Uterus (tissue), 4 donors: Measurements from ENCODE around the gene SMAD6. TPM values are rescaled to one million over a fixed set of nuclear protein-coding genes. Genes with fewer than 3 reads are reported as not detected.

ENCODE experiments used
- DNase-seq, 2 donors: peaks; one replicate each; pipeline ENCODE4 v3.0.0-alpha.2; 2019 to 2020
- H3K27ac ChIP-seq, 2 donors: fragments of 200-600 bp; sonication (generic); 1 replicate in 1 of 2; 2 replicates in 1 of 2; pipeline ENCODE4 v1.5.1; 2016 to 2018
- H3K27me3 ChIP-seq, 2 donors: fragments of 200-600 bp; sonication (generic); one replicate each; pipeline ENCODE4 v1.5.1; 2018 to 2019; ENCODE audit warnings: control low read depth in 1 of 2
- H3K36me3 ChIP-seq, 2 donors: fragments of 200-600 bp; sonication (generic); one replicate each; pipeline ENCODE4 v1.5.1; 2019; ENCODE audit warnings: control low read depth in 1 of 2
- H3K4me1 ChIP-seq, 2 donors: fragments of 200-600 bp; sonication (generic); one replicate each; pipeline ENCODE4 v1.5.1; 2018 to 2019; ENCODE audit warnings: control low read depth in 1 of 2
- H3K4me3 ChIP-seq, 2 donors: fragments of 200-600 bp; sonication (generic); 1 replicate in 1 of 2; 2 replicates in 1 of 2; pipeline ENCODE4 v1.5.1; 2018 to 2019; ENCODE audit warnings: mild to moderate bottlenecking in 1 of 2
- H3K9me3 ChIP-seq, 2 donors: fragments of 200-600 bp; sonication (generic); one replicate each; pipeline ENCODE4 v1.5.1; 2019; ENCODE audit warnings: control low read depth in 1 of 2
- CTCF ChIP-seq, 4 experiments: fragments of 200-600 bp in 2 of 4; fragments of 450-650 bp in 2 of 4; sonication (generic) in 2 of 4; IDR thresholded peaks; one replicate each; pipeline ENCODE4 v1.5.1; 2016 to 2019; ENCODE audit warnings: antibody characterized with exemption in 4 of 4, mild to moderate bottlenecking in 2 of 4, moderate library complexity in 1 of 4
- POLR2A ChIP-seq, 2 donors: fragments of 450-650 bp; IDR thresholded peaks; one replicate each; pipeline ENCODE4 v1.6.1; 2016; ENCODE audit warnings: antibody characterized with exemption in 2 of 2, mild to moderate bottlenecking in 1 of 2, moderate library complexity in 1 of 2
- intact Hi-C: fragments of 100-400 bp; cut with DNase I; formaldehyde crosslinking; loops from one replicate; pipeline ENCODE4 v1.15.1; 2023; ENCODE audit warnings: low total_unique reads
- total RNA-seq, 4 donors: library from RNA; depleted of rRNA in 3 of 4; stranded (reverse); fragments of >200 nt in 3 of 4; gene quantifications; one replicate each; pipeline versions ENCODE4 v1.1.0 to v1.2.4, GENCODE V29; 2014 to 2023
- donor health status: DM: yes; HTN: yes; CAD: no.

Gene SMAD6
- total RNA-seq, 4 donors from 2014 or later, result 9.4 to 30.1 (median 19.1) TPM

GRCh38 chr15:66765478-66766281 is 63.6 kb downstream of the SMAD6 start:
- H3K9me3 ChIP-seq, result no peaks in the 10 kb centered on the region
- peak overlapping the region; percentile 44 to 67 for H3K27ac ChIP-seq
- intact Hi-C loops, result no loop called here
- DNase-seq, result no peak
- no peaks in the 10 kb centered on the region for H3K27me3 ChIP-seq
- peaks cover 0 to 25% of the 10 kb centered on the region in 2 donors for H3K4me1 ChIP-seq
- no peak for TF ChIP-seq POLR2A (IDR thresholded peaks at IDR 0.05)
- no peak overlapping the region for H3K4me3 ChIP-seq
- no peaks in the 10 kb centered on the region for H3K36me3 ChIP-seq

GRCh38 chr15:66766282-66767230 is 64.5 kb downstream of the SMAD6 start:
- H3K27ac ChIP-seq, result peak overlapping the region; percentile 44 to 67
- DNase-seq, result no peak
- no peaks in the 10 kb centered on the region for H3K9me3 ChIP-seq
- no peak for TF ChIP-seq POLR2A (IDR thresholded peaks at IDR 0.05)
- TF ChIP-seq CTCF (IDR thresholded peaks at IDR 0.05), result no peak
- H3K4me1 ChIP-seq, result peaks cover 0 to 25% of the 10 kb centered on the region in 2 donors
- no peaks in the 10 kb centered on the region for H3K27me3 ChIP-seq
- no peak overlapping the region for H3K4me3 ChIP-seq
- H3K36me3 ChIP-seq, result no peaks in the 10 kb centered on the region
- intact Hi-C loops, result no loop called here

- no peak overlapping the region for H3K27ac ChIP-seq
- peaks cover 2 to 22% of the 10 kb centered on the region in 2 donors for H3K4me1 ChIP-seq
- H3K9me3 ChIP-seq, result no peaks in the 10 kb centered on the region
- DNase-seq, result no peak
- no peaks in the 10 kb centered on the region for H3K27me3 ChIP-seq
- intact Hi-C loops, result no loop called here
- TF ChIP-seq CTCF (IDR thresholded peaks at IDR 0.05), result no peak
- no peak for TF ChIP-seq POLR2A (IDR thresholded peaks at IDR 0.05)
- no peak overlapping the region for H3K4me3 ChIP-seq
- H3K36me3 ChIP-seq, result no peaks in the 10 kb centered on the region
Observed at GRCh38 chr15:66767240-66767659, 65.2 kb downstream of the SMAD6 start.

GRCh38 chr15:66768987-66769386 is 67.0 kb downstream of the SMAD6 start:
- intact Hi-C loops, result no loop called here
- Histone ChIP-seq H3K36me3 (no peaks in the 10 kb centered on the region), H3K4me3 (no peak overlapping the region), H3K27ac (peak overlapping the region in 1 of 2 donors; percentile 78), H3K9me3 (no peaks in the 10 kb centered on the region), H3K4me1 (peaks cover 15% of the 10 kb centered on the region in 2 donors), H3K27me3 (no peaks in the 10 kb centered on the region)
- TF ChIP-seq POLR2A (IDR thresholded peaks at IDR 0.05) (no peak), CTCF (IDR thresholded peaks at IDR 0.05) (no peak)
- DNase-seq, result no peak

GRCh38 chr15:66770518-66771350 is 68.7 kb downstream of the SMAD6 start:
- Histone ChIP-seq H3K4me3 (no peak overlapping the region), H3K27me3 (no peaks in the 10 kb centered on the region), H3K36me3 (no peaks in the 10 kb centered on the region), H3K27ac (peak overlapping the region; percentile 78 to 83), H3K4me1 (peaks cover 10 to 15% of the 10 kb centered on the region in 2 donors), H3K9me3 (no peaks in the 10 kb centered on the region)
- intact Hi-C loops, result loop anchor here (5.0 to 10.0 kb wide), 2 partner anchors 63 to 146 kb away; no protein-coding TSS in a partner anchor
- DNase-seq, result no peak
- no peak for TF ChIP-seq CTCF (IDR thresholded peaks at IDR 0.05)
- no peak for TF ChIP-seq POLR2A (IDR thresholded peaks at IDR 0.05)
